SK-N-SH treated with all-trans-retinoic acid at 6 μM for 48 hours (cell line): Measurements from ENCODE around the gene VAV1.

ENCODE experiments used
- ARNTL ChIP-seq: fragments of 450-650 bp; formaldehyde crosslinking; IDR thresholded peaks from 2 replicates; pipeline ENCODE4 v1.5.0; 2020; ENCODE audit warnings: low read depth, mild to moderate bottlenecking, moderate library complexity, borderline replicate concordance
- CSDC2 ChIP-seq: fragments of 250-450 bp; sonication (Bioruptor Pico); IDR thresholded peaks from 2 replicates; pipeline ENCODE4 v1.5.0; 2020; ENCODE audit warnings: mild to moderate bottlenecking, moderate library complexity
- ISL1 ChIP-seq: fragments of 250-450 bp; sonication (Bioruptor Pico); IDR thresholded peaks from 2 replicates; pipeline ENCODE4 v2.1.2; 2022; ENCODE audit warnings: mild to moderate bottlenecking, moderate library complexity
- OSR1 ChIP-seq: fragments of 250-450 bp; sonication (Bioruptor Pico); IDR thresholded peaks from 2 replicates; pipeline ENCODE4 v1.8.0; 2022; ENCODE audit warnings: moderate library complexity, mild to moderate bottlenecking, inconsistent platforms
- PATZ1 ChIP-seq: fragments of 250-450 bp; sonication (Bioruptor Pico); IDR thresholded peaks from 2 replicates; pipeline ENCODE4 v1.8.0; 2020; ENCODE audit warnings: mild to moderate bottlenecking, moderate library complexity, borderline replicate concordance
- PPARA ChIP-seq: fragments of 250-450 bp; sonication (Bioruptor Pico); IDR thresholded peaks from 2 replicates; pipeline ENCODE4 v1.5.0; 2020; ENCODE audit warnings: mild to moderate bottlenecking, borderline replicate concordance
- RARB ChIP-seq: fragments of 250-450 bp; sonication (Bioruptor Pico); IDR thresholded peaks from 2 replicates; pipeline ENCODE4 v1.8.0; 2021; ENCODE audit warnings: mild to moderate bottlenecking, moderate library complexity
- ZFP3 ChIP-seq: fragments of 250-450 bp; sonication (Bioruptor Pico); IDR thresholded peaks from 2 replicates; pipeline ENCODE4 v1.5.0; 2020; ENCODE audit warnings: mild to moderate bottlenecking, moderate library complexity
- ZNF565 ChIP-seq: fragments of 450-650 bp; formaldehyde crosslinking; conservative IDR thresholded peaks from 2 replicates; pipeline ENCODE4 v1.5.0; 2020; ENCODE audit warnings: low read depth, mild to moderate bottlenecking, moderate library complexity

DNA sequence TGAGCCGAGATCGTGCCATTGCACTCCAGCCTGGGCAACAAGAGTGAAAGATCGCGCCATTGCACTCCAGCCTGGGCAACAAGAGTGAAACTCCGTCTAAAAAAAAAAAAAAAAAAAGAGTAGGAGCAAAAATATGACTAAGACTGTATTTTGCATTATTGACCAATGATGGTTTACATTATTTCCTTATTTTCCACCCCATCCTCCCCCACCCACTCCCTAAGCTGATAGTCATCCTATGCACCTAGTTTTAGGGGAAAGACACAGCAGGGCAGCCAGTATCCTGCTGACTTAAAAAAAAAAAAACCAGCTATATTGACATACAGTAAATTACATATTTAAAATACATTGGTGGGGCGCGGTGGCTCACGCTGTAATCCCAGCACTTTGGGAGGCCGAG, 25.1 kb downstream of the VAV1 start:
- TF ChIP-seq OSR1 (CRISPR knock-in tag), result no peak
- no peak for TF ChIP-seq PATZ1 (CRISPR knock-in tag)
- TF ChIP-seq ISL1 (CRISPR knock-in tag), result no peak
- TF ChIP-seq PPARA (CRISPR knock-in tag), result no peak
- TF ChIP-seq RARB (CRISPR knock-in tag), result no peak
- TF ChIP-seq ARNTL (CRISPR knock-in tag), result no peak
- TF ChIP-seq ZFP3 (CRISPR knock-in tag), result no peak
- TF ChIP-seq ZNF565 (CRISPR knock-in tag), result no peak
- TF ChIP-seq CSDC2 (CRISPR knock-in tag), result no peak
